ENCODE measurements around the gene PGM2L1. TPM values are rescaled to one million over a fixed set of nuclear protein-coding genes. Genes with fewer than 3 reads are reported as not detected.

The PGM2L1 gene
- total RNA-seq, 4 donors from 2014 or later = 0.42 to 2.0 (median 0.89) TPM

- no peak for DNase-seq
- intact Hi-C loops (cut with DNase I) = no loop called here
- H3K27ac ChIP-seq = no peak overlapping the region
- H3K36me3 ChIP-seq = no peaks in the 10 kb centered on the region
- no peak overlapping the region for H3K4me3 ChIP-seq
- WGBS, 2 donors = 26 to 37% methylated on average over 3 of the region's 3 CpGs
- H3K4me1 ChIP-seq = peaks cover 0 to 48% (median 10%) of the 10 kb centered on the region in 3 donors
- no peaks in the 10 kb centered on the region for H3K9me3 ChIP-seq
- H3K27me3 ChIP-seq = no peaks in the 10 kb centered on the region
- TF ChIP-seq POLR2A (IDR thresholded peaks at IDR 0.05) = no peak
- no peak for TF ChIP-seq CTCF (IDR thresholded peaks at IDR 0.05)
Observed at GRCh38 chr11:74442636-74443035, 44.4 kb upstream of the PGM2L1 start.

GRCh38 chr11:74438681-74439080 lies 40.4 kb upstream of the PGM2L1 start:
- WGBS, 2 donors = 94 to 100% methylated on average over 1 of the region's 1 CpG
- Histone ChIP-seq H3K27ac (no peak overlapping the region), H3K27me3 (no peaks in the 10 kb centered on the region), H3K36me3 (no peaks in the 10 kb centered on the region), H3K4me1 (peaks cover 0 to 39% (median 10%) of the 10 kb centered on the region in 3 donors), H3K9me3 (no peaks in the 10 kb centered on the region), H3K4me3 (no peak overlapping the region)
- intact Hi-C loops (cut with DNase I) = no loop called here
- TF ChIP-seq POLR2A (IDR thresholded peaks at IDR 0.05) (no peak), CTCF (IDR thresholded peaks at IDR 0.05) (no peak)
- DNase-seq = no peak

- H3K27ac ChIP-seq = peak overlapping the region in 1 of 4 donors; percentile 0
Observed at GRCh38 chr11:74437441-74438042, 39.3 kb upstream of the PGM2L1 start.

GRCh38 chr11:74434528-74434927 lies 36.3 kb upstream of the PGM2L1 start:
- 52 to 64% methylated on average over 7 of the region's 7 CpGs for WGBS, 2 donors
- no peak for DNase-seq

More at GRCh38 chr11:74437441-74438042, 39.3 kb upstream of the PGM2L1 start:
- H3K9me3 ChIP-seq = no peaks in the 10 kb centered on the region
- no peaks in the 10 kb centered on the region for H3K27me3 ChIP-seq
- TF ChIP-seq CTCF (IDR thresholded peaks at IDR 0.05) (no peak), POLR2A (IDR thresholded peaks at IDR 0.05) (no peak)
- no peak overlapping the region for H3K4me3 ChIP-seq
- H3K4me1 ChIP-seq = peaks cover 0 to 28% (median 0%) of the 10 kb centered on the region in 3 donors
- 100% methylated on average over 1 of the region's 1 CpG for WGBS, 2 donors
- no peak for DNase-seq
- H3K36me3 ChIP-seq = no peaks in the 10 kb centered on the region
- intact Hi-C loops (cut with DNase I) = no loop called here

More at GRCh38 chr11:74434528-74434927, 36.3 kb upstream of the PGM2L1 start:
- H3K4me1 ChIP-seq = peaks cover 0 to 23% (median 0%) of the 10 kb centered on the region in 3 donors
- H3K4me3 ChIP-seq = no peak overlapping the region
- H3K27ac ChIP-seq = no peak overlapping the region
- no peaks in the 10 kb centered on the region for H3K27me3 ChIP-seq
- no peaks in the 10 kb centered on the region for H3K36me3 ChIP-seq
- intact Hi-C loops (cut with DNase I) = no loop called here
- no peaks in the 10 kb centered on the region for H3K9me3 ChIP-seq
- TF ChIP-seq CTCF (IDR thresholded peaks at IDR 0.05) = no peak
- no peak for TF ChIP-seq POLR2A (IDR thresholded peaks at IDR 0.05)
